Measurements from ENCODE around the gene CRYBA1.
"Not testable (repeated sequence)": the region's sequence is repeated elsewhere in the genome, so short reads cannot be mapped to it uniquely, and the experiment has no call there.

Gene CRYBA1

GRCh38 chr17:29246628-29247027 is at the start of gene CRYBA1:
CRYBA1 (plus strand) TSS chr17:29246859; CDS start chr17:29246864, 5 bp downstream.
- no peak for DNase-seq (ENCODE audit: low read depth)

GRCh38 chr17:29197516-29198272 is 49.0 kb upstream of the CRYBA1 start:
- no peak for DNase-seq (ENCODE audit: low read depth)

- not testable (repeated sequence) for DNase-seq (ENCODE audit: low read depth)
Observed at GRCh38 chr17:29204068-29204804, 42.4 kb upstream of the CRYBA1 start.

GRCh38 chr17:29205047-29205446 is 41.6 kb upstream of the CRYBA1 start:
- no peak for DNase-seq (ENCODE audit: low read depth)

GRCh38 chr17:29207975-29208374 is 38.7 kb upstream of the CRYBA1 start:
- no peak for DNase-seq (ENCODE audit: low read depth)

- DNase-seq (ENCODE audit: low read depth): no peak
Observed at GRCh38 chr17:29209073-29209472, 37.6 kb upstream of the CRYBA1 start.

- DNase-seq (ENCODE audit: low read depth): no peak
Observed at GRCh38 chr17:29210879-29211278, 35.8 kb upstream of the CRYBA1 start.

GRCh38 chr17:29212094-29212631 is 34.5 kb upstream of the CRYBA1 start:
- no peak for DNase-seq (ENCODE audit: low read depth)

- no peak for DNase-seq (ENCODE audit: low read depth)
Observed at GRCh38 chr17:29212681-29213121, 34.0 kb upstream of the CRYBA1 start.

- DNase-seq (ENCODE audit: low read depth): no peak
Observed at GRCh38 chr17:29214215-29215146, 32.2 kb upstream of the CRYBA1 start.

GRCh38 chr17:29215174-29215573 is 31.5 kb upstream of the CRYBA1 start:
- DNase-seq (ENCODE audit: low read depth): no peak

- no peak for DNase-seq (ENCODE audit: low read depth)
Observed at GRCh38 chr17:29215717-29216116, 30.9 kb upstream of the CRYBA1 start.

- DNase-seq (ENCODE audit: low read depth): no peak
Observed at GRCh38 chr17:29216181-29216580, 30.5 kb upstream of the CRYBA1 start.

GRCh38 chr17:29216856-29217255 is 29.8 kb upstream of the CRYBA1 start:
- DNase-seq (ENCODE audit: low read depth): no peak

GRCh38 chr17:29219378-29220047 is 27.1 kb upstream of the CRYBA1 start:
- peak; percentile 57 for DNase-seq (ENCODE audit: low read depth)

GRCh38 chr17:29221338-29221737 is 25.3 kb upstream of the CRYBA1 start:
- DNase-seq (ENCODE audit: low read depth): not testable (repeated sequence)

GRCh38 chr17:29225396-29225795 is 21.3 kb upstream of the CRYBA1 start:
- DNase-seq (ENCODE audit: low read depth): no peak

- DNase-seq (ENCODE audit: low read depth): no peak
Observed at GRCh38 chr17:29233301-29233700, 13.4 kb upstream of the CRYBA1 start.

- DNase-seq (ENCODE audit: low read depth): not testable (repeated sequence)
Observed at GRCh38 chr17:29234972-29235371, 11.7 kb upstream of the CRYBA1 start.

- DNase-seq (ENCODE audit: low read depth): no peak
Observed at GRCh38 chr17:29235904-29236303, 10.8 kb upstream of the CRYBA1 start.

- no peak for DNase-seq (ENCODE audit: low read depth)
Observed at GRCh38 chr17:29237476-29238132, 9.1 kb upstream of the CRYBA1 start.
